Uterus (tissue), 4 donors: Measurements from ENCODE around the gene LATS1. TPM values are rescaled to one million over a fixed set of nuclear protein-coding genes. Genes with fewer than 3 reads are reported as not detected.

Source experiments
- DNase-seq, 2 donors: peaks; one replicate each; pipeline ENCODE4 v3.0.0-alpha.2; 2019 to 2020
- H3K27ac ChIP-seq, 2 donors: fragments of 200-600 bp; sonication (generic); 1 replicate in 1 of 2; 2 replicates in 1 of 2; pipeline ENCODE4 v1.5.1; 2016 to 2018
- H3K27me3 ChIP-seq, 2 donors: fragments of 200-600 bp; sonication (generic); one replicate each; pipeline ENCODE4 v1.5.1; 2018 to 2019; ENCODE audit warnings: control low read depth in 1 of 2
- H3K36me3 ChIP-seq, 2 donors: fragments of 200-600 bp; sonication (generic); one replicate each; pipeline ENCODE4 v1.5.1; 2019; ENCODE audit warnings: control low read depth in 1 of 2
- H3K4me1 ChIP-seq, 2 donors: fragments of 200-600 bp; sonication (generic); one replicate each; pipeline ENCODE4 v1.5.1; 2018 to 2019; ENCODE audit warnings: control low read depth in 1 of 2
- H3K4me3 ChIP-seq, 2 donors: fragments of 200-600 bp; sonication (generic); 1 replicate in 1 of 2; 2 replicates in 1 of 2; pipeline ENCODE4 v1.5.1; 2018 to 2019; ENCODE audit warnings: mild to moderate bottlenecking in 1 of 2
- H3K9me3 ChIP-seq, 2 donors: fragments of 200-600 bp; sonication (generic); one replicate each; pipeline ENCODE4 v1.5.1; 2019; ENCODE audit warnings: control low read depth in 1 of 2
- POLR2A ChIP-seq, 2 donors: fragments of 450-650 bp; IDR thresholded peaks; one replicate each; pipeline ENCODE4 v1.6.1; 2016; ENCODE audit warnings: antibody characterized with exemption in 2 of 2, mild to moderate bottlenecking in 1 of 2, moderate library complexity in 1 of 2
- intact Hi-C: fragments of 100-400 bp; cut with DNase I; formaldehyde crosslinking; loops from one replicate; pipeline ENCODE4 v1.15.1; 2023; ENCODE audit warnings: low total_unique reads
- total RNA-seq, 4 donors: library from RNA; depleted of rRNA in 3 of 4; stranded (reverse); fragments of >200 nt in 3 of 4; gene quantifications; one replicate each; pipeline versions ENCODE4 v1.1.0 to v1.2.4, GENCODE V29; 2014 to 2023
- TF ChIP-seq, protein P1 (sequence below), 4 experiments: fragments of 200-600 bp in 2 of 4; fragments of 450-650 bp in 2 of 4; sonication (generic) in 2 of 4; IDR thresholded peaks; one replicate each; pipeline ENCODE4 v1.5.1; 2016 to 2019; ENCODE audit warnings: antibody characterized with exemption in 4 of 4, mild to moderate bottlenecking in 2 of 4, moderate library complexity in 1 of 4
- donor health status: DM: yes; HTN: yes; CAD: no.

LATS1 gene
- total RNA-seq, 4 donors from 2014 or later, result 8.5 to 45.4 (median 27.4) TPM

DNA sequence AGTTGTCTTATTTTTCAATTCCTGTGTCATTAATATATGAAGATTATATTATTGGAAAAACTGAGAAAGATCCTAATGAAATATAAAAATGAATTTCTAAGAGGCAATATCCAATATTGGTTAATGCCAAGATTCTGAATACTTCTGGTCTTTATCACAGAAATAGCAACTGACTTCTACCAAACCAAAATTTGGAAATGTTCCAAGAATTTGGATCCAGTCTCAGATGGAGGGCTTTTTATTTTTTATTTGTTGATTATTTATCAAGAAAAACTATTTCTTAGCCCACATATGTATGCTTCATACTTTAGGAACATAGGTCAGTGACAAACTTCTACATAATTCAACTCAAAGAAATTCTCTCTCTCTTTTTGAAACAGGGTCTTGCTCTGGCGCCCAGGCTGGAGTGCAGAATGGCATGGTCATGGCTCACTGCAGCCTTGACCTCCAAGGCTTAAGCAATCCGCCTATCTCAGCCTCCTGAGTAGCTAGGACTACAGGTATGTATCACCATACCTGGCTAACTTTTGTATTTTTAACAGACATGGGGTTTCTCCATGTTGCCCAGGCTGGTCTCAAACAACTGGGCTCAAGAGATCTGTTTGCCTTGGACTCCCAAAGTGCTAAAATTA is 15.3 kb upstream of the LATS1 start:
- Histone ChIP-seq H3K27me3 (no peaks in the 10 kb centered on the region), H3K27ac (no peak overlapping the region), H3K9me3 (no peaks in the 10 kb centered on the region), H3K36me3 (no peaks in the 10 kb centered on the region), H3K4me1 (no peaks in the 10 kb centered on the region), H3K4me3 (no peak overlapping the region)
- intact Hi-C loops, result no loop called here
- DNase-seq, result no peak
- no peak for TF ChIP-seq POLR2A (IDR thresholded peaks at IDR 0.05)
- TF ChIP-seq, protein P1, sequence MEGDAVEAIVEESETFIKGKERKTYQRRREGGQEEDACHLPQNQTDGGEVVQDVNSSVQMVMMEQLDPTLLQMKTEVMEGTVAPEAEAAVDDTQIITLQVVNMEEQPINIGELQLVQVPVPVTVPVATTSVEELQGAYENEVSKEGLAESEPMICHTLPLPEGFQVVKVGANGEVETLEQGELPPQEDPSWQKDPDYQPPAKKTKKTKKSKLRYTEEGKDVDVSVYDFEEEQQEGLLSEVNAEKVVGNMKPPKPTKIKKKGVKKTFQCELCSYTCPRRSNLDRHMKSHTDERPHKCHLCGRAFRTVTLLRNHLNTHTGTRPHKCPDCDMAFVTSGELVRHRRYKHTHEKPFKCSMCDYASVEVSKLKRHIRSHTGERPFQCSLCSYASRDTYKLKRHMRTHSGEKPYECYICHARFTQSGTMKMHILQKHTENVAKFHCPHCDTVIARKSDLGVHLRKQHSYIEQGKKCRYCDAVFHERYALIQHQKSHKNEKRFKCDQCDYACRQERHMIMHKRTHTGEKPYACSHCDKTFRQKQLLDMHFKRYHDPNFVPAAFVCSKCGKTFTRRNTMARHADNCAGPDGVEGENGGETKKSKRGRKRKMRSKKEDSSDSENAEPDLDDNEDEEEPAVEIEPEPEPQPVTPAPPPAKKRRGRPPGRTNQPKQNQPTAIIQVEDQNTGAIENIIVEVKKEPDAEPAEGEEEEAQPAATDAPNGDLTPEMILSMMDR (IDR thresholded peaks at IDR 0.05), result no peak

DNA sequence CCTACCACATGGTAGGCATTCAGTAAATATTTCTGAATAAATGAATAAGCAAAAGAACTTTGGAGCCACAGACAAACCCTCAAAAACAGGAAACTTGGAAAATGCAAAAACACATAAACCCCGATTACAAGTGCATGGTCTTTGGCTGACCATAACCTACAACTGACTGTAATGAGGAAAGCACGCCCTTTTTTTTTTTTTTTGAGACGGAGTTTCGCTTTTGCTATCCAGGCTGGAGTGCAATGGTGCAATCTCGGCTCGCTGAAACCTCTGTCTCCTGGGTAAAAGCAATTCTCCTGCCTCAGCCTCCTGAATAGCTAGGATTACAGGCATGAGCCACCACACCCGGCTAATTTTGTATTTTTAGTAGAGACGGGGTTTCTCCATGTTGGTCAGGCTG is 11.9 kb upstream of the LATS1 start:
- Histone ChIP-seq H3K27ac (no peak overlapping the region), H3K9me3 (no peaks in the 10 kb centered on the region), H3K4me3 (no peak overlapping the region), H3K4me1 (no peaks in the 10 kb centered on the region), H3K27me3 (no peaks in the 10 kb centered on the region), H3K36me3 (no peaks in the 10 kb centered on the region)
- no peak for DNase-seq
- intact Hi-C loops, result no loop called here
- TF ChIP-seq, protein P1 (IDR thresholded peaks at IDR 0.05), result no peak
- no peak for TF ChIP-seq POLR2A (IDR thresholded peaks at IDR 0.05)

DNA sequence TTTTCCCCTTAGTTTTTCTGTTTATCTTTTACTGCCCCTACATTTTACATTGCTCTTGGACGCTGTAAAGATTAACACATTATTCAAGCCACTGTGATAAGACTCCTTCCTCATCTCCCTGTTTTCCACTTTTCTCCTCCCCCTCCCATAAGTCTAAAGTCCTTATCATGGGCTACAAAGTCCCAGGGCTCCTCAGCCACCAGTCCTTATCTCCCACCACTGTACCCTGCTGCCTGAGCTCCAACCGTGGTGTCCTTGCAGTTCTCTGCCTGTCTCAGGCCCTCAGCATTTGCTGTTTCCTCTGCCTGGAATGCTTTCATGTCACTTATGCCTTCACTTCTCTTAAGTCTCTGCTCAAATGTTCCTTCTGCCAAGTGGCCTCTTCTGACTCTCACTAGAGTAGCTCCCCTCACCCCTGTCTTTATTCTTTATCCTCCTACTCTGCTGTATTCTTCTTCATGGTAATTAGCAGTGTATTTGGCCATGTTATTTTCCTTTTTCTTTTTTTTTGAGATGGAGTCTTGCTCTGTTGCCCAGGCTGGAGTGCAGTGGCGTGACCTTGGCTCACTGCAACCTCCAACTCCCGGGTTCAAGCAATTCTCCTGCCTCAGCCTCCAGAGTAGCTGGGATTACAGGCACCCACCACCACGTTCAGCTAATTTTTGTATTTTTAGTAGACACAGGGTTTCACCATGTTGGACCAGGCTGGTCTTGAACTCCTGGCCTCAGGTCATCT is 10.8 kb upstream of the LATS1 start:
- Histone ChIP-seq H3K27ac (no peak overlapping the region), H3K4me3 (no peak overlapping the region), H3K4me1 (no peaks in the 10 kb centered on the region), H3K9me3 (no peaks in the 10 kb centered on the region), H3K36me3 (no peaks in the 10 kb centered on the region), H3K27me3 (no peaks in the 10 kb centered on the region)
- TF ChIP-seq, protein P1 (IDR thresholded peaks at IDR 0.05), result no peak
- TF ChIP-seq POLR2A (IDR thresholded peaks at IDR 0.05), result no peak
- no peak for DNase-seq
- intact Hi-C loops, result no loop called here

DNA sequence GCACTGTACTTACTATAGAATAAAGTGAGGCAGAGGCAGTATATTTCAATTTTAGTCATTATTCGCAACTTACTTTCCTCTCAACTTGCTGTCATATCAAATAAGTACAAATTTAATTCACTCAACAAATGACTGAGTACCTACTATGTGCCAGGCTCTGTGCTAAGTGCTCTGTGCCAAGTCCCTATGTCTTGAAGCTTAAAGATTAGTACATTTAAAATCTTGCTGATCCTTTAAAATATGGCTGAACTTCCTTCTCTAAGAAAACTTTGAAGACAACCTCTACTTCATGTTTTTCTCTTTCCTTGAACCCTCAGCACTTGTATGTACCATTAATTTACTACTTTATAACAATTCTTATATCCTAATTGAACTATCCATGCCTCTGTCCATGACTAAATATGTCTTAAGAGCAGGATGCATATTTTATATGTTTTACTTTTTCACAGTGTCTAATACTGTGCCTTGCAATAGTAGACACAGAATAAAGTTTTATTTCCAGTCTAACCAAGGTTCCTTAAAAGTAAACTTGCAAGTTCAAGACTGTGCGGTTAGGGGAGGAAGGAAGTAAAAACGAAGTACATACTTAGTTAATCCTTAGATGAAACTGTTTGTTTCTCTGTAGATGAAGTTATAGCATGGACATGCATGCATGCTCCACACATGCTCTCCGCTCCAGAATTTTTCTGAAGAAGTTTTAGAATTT is 10.0 kb upstream of the LATS1 start:
- intact Hi-C loops, result no loop called here
- H3K4me3 ChIP-seq, result no peak overlapping the region

More for the DNA sequence above, 10.0 kb upstream of the LATS1 start:
- TF ChIP-seq, protein P1 (IDR thresholded peaks at IDR 0.05), result no peak
- TF ChIP-seq POLR2A (IDR thresholded peaks at IDR 0.05), result no peak
- H3K9me3 ChIP-seq, result no peaks in the 10 kb centered on the region
- no peaks in the 10 kb centered on the region for H3K36me3 ChIP-seq
- DNase-seq, result no peak
- no peak overlapping the region for H3K27ac ChIP-seq
- no peaks in the 10 kb centered on the region for H3K4me1 ChIP-seq
- H3K27me3 ChIP-seq, result no peaks in the 10 kb centered on the region
